GM19328 (cell line): Measurements from ENCODE around the gene GID8.
"Not testable (repeated sequence)": the region's sequence is repeated elsewhere in the genome, so short reads cannot be mapped to it uniquely, and the experiment has no call there.

Source experiments
- ATAC-seq: cut with Tn5 transposase; IDR thresholded peaks from one replicate; pipeline ENCODE4 v1.9.1; 2021; ENCODE audit warnings: mild to moderate bottlenecking, moderate library complexity; ENCODE audit not compliant: unreplicated experiment

GID8 gene

DNA sequence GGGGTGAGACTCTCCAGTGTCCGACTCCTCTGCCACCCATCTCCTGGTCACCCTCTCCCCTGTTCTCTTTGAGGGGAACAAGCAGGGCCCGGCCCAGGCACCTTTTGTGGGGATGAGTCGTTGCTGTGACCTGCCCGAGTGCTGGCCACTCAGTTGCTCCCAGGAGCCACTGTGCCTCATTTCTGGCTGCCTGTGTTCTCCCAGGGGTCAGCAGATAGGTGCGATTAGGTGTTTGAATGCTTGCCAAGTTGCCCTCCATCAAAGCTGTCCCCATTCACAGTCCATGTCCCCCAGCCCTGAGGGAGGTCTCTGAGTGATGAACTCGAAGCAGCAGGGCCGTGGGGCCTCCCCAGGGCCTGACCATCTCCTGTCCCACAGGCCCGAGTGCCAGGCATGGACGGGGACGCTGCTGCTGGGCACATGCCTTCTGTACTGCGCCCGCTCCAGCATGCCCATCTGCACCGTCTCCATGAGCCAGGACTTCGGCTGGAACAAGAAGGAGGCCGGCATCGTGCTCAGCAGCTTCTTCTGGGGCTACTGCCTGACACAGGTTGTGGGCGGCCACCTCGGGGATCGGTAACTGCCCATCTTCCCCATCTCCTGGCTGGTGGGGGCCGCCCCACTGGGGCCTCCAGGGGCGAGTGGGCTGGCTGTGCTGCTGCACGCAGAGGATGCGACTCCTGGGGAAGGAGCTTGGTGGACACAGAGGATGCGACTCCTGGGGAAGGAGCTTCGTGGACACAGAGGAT, 18.6 kb downstream of the GID8 start:
- no peak for ATAC-seq

DNA sequence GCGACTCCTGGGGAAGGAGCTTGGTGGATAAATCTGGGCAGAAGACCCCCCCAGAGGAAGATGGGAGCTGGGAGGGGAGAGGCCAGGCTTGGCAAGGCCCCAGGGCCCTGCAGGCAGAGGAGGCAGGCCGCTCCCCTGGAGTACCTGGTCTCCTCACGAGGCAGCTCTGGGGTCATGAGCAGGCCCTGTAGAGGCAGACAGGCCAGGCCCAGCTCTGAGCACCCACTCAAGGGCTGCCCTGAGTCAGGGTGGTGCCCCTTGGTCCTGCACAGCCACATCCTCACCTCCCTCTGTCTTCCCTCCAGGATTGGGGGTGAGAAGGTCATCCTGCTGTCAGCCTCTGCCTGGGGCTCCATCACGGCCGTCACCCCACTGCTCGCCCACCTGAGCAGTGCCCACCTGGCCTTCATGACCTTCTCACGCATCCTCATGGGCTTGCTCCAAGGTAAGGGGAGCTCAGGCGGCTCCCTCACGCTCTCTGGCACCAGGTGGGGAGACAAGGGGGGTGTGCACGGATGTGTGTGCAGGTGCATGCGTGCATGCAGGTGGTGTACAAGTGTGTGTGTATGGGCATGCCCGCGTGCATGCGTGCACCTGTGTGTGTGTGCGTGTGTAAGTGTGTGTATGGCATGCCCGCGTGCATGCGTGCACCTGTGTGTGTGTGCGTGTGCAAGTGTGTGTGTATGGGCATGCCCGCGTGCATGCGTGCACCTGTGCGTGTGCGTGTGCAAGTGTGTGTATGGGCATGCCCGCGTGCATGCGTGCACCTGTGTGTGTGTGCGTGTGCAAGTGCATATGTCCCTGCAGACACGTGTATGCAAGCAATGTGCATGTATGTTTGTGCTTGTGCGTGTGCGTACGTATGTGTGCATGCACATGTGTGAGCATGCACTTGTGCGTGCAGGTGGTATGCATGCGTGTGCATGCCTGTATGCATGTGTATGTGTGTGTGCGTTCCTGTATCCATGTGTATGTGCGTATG, 19.5 kb downstream of the GID8 start:
- no peak for ATAC-seq

DNA sequence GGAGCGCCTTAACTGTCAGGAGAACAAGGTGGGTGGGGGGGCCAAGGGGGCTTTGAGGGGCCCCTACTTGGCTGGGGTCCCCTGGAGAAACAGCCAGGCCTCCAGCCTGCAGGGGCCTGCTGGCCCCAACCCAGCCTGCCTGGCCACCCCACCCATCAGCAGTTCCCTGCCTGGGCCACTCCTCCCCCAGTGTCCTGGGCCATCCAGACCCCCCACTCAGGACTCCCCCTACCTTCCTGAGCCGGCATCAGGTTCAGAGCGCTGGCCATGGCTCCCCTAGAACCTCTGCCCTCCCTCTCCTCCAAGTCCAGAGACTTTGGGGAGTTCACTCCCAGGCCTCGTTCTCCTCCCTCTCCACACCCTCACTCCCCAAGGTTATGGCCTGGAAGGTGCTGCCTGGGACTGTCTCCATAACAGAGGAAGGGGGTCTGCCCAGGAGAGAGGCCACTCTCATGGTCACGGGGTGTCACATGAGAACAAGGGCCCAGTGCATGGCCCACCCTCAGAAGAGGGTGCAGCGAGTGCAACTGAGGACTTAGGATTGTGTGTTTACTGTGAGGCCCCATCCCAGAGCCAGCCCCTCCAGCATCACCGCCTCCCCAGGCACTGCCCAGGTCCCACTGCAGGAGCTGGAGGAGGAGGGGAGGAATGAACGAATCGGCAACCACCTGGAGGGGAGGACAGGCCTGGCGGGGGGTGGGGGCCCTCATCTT, 20.6 kb downstream of the GID8 start:
- ATAC-seq = no peak

DNA sequence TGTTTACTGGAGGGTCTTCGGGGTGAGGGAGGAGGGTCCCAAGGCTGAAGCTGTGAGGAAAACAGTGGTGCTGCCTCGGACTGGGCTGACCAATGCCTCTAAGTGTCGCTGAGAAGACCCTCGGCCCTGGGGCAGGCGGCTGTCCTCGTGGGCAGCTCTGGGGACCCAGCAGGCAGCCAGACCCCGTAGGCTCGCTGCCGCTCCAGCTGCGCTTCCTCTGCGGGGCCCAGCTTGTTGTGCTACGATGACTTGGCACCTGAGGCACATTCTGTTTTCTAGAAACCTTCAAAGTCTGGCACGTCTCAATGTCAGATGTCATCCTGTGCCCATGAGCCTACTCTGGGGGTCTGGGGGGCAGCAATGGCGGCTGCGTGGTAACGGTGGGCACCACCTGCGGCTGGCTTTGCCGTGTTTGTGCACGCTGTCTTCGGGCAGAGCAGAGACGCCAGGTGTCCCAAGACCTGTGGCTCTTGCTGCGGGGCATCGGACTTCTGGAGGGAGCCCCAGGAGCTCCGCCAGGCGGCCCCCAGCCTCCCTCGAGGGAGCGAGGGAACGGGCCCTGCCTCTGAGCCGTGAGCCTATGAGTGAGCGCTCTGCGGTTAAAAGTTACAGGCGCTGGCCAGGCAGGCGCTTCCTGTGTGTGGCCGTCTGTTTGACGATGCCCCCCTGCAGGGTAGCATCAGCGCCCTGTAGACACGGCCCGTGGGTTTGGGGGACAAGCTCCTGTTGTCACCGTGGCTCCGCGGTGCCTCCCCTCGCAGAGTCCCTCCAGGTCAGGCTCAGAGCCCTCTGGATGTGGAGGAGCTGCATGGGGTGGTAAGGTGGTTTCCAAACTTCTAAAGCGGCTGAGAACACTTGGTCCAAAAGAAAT, 21.4 kb downstream of the GID8 start:
- no peak for ATAC-seq

DNA sequence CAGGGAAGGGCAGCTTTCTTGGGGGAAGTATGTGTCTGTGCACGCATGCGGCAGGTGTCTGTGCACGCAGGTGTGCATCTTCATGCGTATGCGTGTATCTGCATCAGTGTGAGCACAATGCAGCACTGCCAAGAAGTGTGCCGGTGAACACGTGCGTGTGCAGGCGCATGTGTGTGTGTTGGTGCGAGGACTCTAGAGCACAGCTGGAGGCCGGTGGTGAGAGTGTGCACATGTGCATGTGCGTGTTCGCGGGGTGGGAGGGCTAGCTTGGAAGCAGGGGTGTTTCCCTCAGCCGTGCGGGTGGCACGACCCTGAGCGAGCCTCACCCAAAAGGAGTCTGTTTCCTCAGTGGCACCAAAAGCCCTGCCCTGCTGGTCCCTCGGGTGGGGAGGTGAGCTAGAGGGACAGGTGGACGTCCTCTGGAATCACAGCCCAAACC, 22.1 kb downstream of the GID8 start:
- no peak for ATAC-seq

DNA sequence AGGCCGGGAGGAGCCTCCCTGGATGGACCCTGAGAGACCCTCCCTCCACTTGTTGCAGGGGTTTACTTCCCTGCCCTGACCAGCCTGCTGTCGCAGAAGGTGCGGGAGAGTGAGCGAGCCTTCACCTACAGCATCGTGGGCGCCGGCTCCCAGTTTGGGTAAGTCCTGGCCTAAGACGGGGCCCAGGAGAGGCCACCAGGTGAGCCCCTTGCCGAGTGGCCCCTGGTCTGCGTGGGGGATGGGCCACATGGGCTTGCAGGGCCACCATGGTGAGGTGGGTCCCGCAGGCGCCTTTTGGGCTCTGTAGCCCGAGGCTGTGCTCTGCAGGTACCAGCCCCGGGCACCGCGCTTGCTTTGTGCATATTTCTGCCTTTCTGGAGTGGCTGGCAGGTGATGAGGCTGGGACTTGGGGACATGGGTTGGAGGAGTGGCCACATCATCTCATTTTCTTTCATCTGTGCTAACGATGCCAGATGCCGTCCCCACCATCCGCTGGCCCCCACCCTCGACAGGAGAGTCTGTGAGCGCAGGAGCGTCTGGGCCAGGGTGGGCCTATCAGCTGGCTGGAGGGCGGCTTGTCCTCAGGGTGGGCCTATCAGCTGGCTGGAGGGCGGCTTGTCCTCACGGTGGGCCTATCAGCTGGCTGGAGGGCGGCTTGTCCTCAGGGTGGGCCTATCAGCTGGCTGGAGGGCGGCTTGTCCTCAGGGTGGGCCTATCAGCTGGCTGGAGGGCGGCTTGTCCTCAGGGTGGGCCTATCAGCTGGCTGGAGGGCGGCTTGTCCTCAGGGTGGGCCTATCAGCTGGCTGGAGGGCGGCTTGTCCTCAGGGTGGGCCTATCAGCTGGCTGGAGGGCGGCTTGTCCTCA, 22.7 kb downstream of the GID8 start:
- not testable (repeated sequence) for ATAC-seq

DNA sequence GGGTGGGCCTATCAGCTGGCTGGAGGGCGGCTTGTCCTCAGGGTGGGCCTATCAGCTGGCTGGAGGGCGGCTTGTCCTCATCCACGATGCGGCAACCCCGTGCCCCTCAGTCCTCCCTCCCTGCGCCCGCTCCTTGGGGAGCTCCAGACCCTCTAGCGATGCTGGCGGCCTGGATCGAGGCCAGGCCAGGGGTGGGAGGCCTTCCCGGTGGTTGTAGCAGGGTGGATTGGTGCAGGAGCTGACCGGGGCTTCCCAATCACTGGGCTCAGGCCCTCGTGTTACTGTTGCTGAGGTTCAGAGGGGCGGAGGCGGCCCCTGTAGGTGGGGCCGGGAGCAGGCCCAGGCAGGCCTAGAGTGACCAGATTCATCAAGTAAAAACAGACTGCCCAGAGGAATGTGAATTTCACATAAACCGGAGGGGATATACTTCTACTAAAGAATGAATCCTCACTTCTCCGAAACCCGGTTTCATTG, 23.4 kb downstream of the GID8 start:
- ATAC-seq = no peak

DNA sequence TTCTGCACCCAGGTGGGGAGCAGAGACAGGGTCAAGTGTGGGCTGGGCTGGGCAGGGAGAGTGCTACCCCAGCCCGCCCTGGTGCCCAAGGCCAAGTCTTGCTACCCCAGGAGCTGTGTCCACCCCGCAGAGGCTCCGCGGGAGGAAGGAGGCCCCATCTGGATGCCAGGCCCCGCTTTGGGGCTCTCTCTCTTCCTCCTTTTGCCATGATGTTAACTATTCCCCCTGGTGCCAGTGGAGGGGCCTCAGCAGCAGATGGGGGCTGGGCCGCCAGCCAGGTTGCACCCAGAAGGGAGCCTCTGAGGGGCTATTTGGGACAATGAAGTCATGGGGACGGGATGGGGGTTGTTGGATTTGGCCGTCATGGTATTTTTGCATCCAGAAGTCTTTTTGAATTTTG, 23.9 kb downstream of the GID8 start:
- ATAC-seq = no peak

DNA sequence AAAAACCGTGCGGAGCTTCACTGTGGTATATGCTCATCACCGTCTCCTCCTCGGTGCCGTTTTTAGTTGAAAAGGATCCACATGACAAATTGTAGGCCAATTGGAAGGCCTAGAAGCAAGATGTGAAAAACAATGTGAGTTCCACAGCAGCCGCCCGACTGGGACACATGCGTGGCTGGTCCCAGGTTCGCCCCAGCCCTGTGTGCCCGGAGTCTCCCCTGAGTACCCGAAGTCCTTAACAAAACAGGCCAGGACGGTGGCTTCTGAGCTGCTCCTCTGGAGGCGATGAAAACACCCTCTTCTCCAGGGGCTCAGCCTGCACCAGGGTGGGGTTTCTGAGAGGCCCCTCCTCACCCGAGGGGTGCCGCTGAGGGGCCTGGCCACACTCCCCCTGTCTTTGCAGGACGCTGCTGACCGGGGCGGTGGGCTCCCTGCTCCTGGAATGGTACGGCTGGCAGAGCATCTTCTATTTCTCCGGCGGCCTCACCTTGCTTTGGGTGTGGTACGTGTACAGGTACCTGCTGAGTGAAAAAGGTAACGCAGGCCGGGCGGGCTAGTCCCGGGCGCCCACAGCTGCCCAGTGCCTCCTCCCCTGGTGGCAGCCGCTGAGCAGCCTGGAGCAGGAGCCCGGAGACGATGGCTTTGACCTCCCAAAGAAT, 24.4 kb downstream of the GID8 start:
- ATAC-seq = no peak

DNA sequence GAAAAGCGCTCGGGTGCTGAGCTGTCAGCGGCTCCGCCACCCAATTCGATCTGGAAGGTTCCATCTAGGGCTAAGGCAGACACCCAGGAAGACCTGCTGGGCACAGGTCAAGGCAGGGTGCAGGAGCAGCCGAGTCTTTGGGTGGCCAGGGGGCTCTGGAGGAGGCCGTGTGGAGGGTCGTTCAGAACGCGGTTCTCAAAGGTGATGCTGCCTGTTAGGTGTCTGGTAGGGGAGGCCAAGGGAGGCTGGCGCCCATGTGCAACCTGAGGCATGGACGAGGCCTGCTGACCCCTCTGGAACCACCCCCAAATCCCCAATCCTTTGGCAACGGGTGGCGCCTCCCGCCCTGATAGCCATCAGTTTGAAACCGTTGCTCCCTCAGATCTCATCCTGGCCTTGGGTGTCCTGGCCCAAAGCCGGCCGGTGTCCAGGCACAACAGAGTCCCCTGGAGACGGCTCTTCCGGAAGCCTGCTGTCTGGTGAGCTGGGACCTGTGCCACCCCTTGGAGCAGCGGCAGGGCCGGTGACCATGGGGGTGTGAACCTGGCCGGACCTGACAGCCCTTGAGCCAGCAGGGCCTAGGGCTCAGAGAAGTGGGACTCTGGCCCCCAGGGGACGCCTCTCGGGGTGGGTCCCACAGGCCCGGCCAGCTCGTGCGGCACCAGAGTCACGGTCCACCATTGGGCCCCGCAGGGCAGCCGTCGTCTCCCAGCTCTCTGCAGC, 25.1 kb downstream of the GID8 start:
- ATAC-seq = no peak

DNA sequence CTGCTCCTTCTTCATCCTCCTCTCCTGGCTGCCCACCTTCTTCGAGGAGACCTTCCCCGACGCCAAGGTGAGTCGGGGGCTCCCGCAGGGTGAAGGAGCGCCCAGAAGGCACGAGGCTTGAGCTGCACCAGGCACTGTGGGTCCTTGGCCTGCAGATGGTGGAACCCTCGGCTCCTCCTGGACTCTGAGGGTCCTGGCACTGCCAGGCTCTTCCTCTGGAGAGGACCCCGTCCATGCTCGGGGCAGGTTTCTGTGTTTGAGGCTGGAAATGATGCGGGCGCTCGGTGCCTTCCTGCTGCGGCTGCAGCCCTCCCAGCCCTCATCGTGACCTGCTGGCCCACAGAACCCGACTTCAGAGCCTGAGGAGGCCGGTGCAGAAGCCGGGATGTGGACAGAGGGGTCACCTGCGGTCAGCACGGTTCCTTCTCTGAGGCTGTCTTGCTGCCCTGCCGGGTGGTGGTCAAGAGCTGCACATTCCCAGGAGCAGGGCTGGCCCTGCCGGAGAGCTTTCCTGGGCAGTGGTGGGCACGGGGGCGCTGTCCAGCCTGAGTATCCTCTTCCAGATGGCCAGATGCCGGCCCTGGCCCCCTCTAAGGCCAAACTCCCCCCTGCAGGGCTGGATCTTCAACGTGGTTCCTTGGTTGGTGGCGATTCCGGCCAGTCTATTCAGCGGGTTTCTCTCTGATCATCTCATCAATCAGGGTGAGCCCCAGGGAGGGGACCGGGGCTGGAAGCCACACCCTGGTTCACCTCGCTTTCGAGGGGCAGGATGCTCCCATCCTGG, 25.9 kb downstream of the GID8 start:
- ATAC-seq = no peak

DNA sequence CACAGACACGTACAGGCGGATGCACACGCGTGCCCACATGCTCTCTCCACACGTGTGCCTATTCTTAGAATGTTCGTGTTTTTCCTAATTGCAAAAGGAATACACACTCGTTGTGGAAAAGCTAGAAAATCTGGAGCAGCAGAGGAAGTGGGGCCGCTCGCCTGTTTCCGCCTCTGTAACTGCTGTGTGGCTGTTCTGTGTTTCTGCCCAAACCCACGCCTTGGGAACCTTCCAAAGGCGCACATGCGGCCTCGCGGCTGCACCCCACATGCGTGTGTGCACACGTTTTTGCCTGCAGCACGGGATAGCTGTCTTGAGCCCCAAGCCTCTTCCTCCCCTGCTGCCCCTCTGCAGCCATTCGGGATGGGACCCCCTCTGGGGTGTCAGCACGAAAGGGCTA, 26.8 kb downstream of the GID8 start:
- no peak for ATAC-seq

DNA sequence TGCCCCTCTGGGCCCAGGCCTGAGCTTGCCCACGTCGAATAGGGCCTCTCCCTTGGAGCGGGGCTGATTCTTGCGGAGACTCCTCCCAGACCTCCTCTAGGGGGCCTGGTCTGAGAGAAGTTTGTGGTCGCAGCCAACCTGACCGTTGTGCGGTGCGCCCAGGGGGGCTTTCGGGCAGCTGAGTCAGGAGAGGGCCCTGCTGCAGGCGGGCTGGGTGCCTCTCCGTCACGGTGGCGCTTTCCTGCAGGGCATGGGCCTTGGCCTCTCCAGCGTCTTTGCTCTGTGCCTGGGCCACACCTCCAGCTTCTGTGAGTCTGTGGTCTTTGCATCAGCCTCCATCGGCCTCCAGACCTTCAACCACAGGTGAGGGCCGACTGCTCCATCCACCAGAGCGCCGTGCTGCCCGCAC, 27.4 kb downstream of the GID8 start:
- ATAC-seq = no peak

DNA sequence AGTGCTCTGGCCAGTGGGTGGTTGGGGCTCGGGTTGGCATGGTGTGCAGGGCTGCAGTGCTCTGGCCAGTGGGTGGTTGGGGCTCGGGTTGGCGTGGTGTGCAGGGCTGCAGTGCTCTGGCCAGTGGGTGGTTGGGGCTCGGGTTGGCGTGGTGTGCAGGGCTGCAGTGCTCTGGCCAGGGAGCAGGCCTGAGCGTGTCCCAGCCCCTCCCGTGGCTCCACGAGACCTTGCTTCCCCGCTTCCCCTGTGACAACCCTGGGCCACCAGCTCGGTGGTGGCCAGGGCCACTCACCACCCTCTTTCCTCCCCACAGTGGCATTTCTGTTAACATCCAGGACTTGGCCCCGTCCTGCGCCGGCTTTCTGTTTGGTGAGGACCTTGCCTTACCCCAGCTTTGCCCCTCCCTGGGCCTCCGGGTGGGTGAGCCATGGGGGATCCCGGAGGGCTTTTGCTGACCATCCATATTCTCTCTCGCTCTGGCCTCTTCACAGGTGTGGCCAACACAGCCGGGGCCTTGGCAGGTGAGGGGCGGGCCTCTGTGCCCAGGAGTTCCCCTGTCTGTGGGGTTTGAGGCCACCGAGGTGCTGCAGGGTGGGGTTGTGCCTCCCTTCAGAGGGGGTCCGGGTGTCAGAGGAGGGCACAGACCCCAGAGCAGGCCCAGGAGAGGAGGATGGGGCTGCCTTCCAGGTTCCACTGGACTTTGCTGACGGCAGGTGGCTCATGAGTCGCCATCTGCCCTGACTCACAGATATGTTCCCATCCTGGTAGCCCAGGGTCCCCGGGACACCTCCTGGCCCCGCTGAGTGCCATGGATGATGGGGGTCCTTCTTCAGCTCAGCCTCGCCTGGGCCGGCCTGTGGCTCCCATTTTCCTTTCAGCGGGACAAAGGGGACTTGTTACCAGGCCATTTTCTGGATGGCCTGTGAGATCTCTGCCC, 28.5 kb downstream of the GID8 start:
- ATAC-seq = no peak

DNA sequence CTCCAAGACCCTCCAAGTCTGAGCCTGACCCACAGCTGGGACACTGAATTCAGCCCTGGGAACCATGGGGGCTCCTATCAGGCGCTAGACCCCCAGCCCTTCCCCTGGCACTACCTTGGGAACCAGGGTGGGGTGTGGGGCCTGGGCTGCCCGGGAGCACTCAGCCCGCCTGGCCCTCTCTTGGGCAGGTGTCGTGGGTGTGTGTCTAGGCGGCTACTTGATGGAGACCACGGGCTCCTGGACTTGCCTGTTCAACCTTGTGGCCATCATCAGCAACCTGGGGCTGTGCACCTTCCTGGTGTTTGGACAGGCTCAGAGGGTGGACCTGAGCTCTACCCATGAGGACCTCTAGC, 29.2 kb downstream of the GID8 start:
- no peak for ATAC-seq

DNA sequence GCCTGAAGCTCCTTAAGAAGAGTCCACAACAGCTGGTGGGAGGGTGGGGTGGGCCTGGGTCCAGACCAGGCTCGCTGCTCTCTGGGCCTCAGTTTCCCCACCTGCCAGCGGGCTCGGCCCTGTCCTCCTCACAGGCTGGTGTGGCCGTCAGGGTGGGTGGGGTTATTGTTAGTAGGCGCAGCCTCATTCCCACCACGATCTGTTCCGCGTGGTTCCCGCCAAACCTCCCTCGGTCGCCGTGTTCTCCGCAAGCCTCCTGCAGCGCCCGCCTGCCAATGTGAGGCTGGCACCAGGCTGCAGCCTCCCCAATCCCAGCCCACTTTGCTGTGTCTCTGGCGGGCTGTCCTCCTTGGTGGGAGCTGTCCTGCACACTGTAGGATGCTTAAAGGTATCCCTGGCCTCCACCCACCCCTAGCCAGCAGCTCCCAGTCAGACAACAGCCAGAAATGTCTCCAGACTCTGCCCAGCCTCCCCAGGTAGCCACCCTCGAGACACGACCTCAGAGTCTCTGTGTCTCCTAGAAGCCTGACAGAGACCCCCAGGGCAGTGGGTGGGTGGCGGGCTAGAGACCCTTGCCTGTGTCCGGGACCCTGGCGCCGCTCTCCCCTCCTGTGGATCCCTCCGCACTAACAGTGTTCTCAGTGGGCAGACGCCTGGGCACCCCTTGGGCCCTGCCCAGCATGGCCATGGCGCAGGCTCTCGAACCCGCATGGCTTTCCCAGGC, 29.8 kb downstream of the GID8 start:
- no peak for ATAC-seq
